HG02938 (cell line): Measurements from ENCODE around the gene GDAP1L1.
"Not testable (repeated sequence)": the region's sequence is repeated elsewhere in the genome, so short reads cannot be mapped to it uniquely, and the experiment has no call there.

ENCODE experiments used
- ATAC-seq: cut with Tn5 transposase; IDR thresholded peaks from one replicate; pipeline ENCODE4 v1.9.1; 2021; ENCODE audit warnings: mild to moderate bottlenecking, moderate library complexity; ENCODE audit not compliant: unreplicated experiment

The GDAP1L1 gene

GRCh38 chr20:44219170-44219730, 27.9 kb upstream of the GDAP1L1 start:
- no peak for ATAC-seq

DNA sequence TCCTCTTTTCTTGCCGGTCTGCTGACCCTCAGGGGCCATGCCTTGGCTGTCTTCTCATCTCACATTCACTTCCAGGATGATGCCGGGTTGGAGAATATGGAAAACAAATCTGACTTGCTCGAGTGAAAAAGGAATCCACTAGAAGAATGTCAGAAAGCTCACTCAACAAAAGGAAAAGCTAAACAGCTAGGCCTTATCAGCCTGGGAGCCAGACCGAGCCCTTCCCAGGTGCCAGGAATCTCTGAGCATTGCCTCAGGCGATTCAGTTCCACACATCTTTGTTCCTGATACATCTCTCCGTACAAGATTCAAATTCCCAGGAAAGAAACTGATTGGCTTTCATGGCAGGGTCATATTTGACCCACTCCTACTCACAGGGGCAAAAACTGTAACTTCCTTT, 27.3 kb upstream of the GDAP1L1 start:
- ATAC-seq: no peak

DNA sequence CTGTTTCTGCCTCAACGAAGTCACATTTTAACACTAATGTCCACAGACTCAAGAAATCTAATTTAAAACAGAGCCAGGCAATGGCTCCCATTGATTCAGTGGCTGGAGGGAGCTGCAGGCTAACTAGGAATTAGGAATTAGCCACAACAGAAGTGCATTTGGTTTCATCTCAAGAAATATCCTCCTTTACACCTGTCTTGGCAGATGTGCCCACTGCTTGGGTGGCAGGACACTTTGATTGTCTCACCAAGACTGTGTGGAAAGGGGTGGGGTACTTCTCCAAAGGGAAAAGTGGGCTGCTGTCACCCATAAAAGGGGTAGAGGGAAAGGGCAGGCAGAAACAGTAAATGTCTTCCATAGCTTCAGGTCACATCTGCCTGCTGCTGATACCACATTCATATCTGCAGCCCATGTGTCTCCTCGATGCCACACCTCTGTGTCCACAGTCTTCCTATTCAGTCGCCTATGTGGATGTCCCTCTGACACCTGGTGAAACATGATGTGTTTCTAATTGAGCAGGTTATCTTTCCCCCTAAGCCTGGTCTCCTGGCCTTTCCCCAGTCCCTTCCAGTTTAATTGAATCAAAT, 25.6 kb upstream of the GDAP1L1 start:
- ATAC-seq: no peak

GRCh38 chr20:44222027-44222426, 25.1 kb upstream of the GDAP1L1 start:
- no peak for ATAC-seq

- no peak for ATAC-seq
Observed at GRCh38 chr20:44222633-44223368, 24.3 kb upstream of the GDAP1L1 start.

GRCh38 chr20:44223721-44224120, 23.4 kb upstream of the GDAP1L1 start:
- ATAC-seq: no peak

DNA sequence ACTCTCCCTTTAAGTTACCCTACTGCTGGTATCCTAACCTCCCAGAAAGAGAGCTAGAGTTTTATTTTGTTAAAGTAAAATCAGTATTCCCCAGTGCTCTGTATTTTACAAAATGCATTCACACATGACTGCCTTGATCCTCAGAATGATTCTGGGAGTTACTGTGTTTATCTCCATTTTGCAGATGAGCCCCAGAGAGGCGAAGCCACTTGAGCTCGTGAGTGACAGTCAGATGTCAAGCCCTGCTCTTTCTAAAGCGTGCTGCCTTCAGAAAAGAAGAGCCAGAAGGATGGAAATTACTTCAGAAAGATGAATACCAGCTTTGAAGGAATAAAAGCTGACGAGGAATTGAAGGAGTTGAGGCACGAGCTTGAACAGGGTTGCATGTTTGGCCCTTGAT, 22.5 kb upstream of the GDAP1L1 start:
- no peak for ATAC-seq

GRCh38 chr20:44228465-44229258, 18.4 kb upstream of the GDAP1L1 start:
- ATAC-seq: no peak

DNA sequence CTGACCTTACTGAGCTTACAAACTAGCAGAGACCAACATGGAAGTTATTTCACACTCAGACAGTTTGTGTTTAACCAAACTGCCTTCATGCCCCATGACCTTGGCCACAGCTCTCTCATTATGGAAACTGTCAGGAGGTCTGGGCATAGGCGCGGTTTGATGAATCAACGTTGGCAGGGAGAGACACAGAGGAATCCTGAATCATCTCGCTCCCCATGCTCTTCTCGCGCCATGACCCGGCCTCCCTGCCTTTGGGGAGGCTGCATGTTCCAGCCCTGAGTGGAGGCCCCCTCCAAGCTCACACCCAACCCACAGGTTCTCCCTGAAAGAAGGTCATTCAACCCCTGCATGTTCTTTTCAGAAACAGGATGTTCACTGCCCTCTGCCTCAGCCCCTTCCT, 15.9 kb upstream of the GDAP1L1 start:
- no peak for ATAC-seq

DNA sequence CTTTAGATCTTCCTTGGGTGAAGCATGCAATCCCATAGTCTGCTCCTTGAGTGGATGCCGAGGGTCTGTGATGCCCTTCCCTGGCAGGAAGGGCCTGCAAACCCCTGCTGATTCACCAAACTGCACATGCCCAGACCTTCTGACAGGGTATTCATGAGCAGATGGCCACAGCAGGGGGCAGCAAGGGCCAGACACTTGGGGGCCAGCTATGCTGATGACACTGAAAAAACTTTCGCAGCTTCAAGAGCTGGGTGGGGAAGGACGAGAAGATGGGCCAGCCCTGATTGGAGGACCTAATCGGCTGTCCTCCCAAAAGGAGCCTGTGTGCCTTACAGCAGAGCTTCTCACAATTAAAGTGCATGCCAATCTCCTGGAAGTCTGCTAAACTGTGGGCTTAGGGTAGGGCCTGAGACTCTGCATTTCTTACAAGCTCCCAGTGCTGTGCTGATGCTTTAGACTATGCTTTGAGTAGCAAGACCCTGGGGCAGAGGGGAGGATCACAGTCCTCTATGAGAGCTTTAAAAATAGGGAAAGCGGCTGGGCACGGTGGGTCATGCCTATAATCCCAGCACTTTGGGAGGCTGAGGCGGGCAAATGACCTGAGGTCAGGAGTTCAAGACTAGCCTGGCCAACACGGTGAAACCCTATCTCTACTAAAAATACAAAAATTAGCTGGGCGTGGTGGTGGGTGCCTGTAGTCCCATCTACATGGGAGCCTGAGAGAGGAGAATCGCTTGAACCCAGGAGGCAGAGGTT, 15.2 kb upstream of the GDAP1L1 start:
- ATAC-seq: no peak

DNA sequence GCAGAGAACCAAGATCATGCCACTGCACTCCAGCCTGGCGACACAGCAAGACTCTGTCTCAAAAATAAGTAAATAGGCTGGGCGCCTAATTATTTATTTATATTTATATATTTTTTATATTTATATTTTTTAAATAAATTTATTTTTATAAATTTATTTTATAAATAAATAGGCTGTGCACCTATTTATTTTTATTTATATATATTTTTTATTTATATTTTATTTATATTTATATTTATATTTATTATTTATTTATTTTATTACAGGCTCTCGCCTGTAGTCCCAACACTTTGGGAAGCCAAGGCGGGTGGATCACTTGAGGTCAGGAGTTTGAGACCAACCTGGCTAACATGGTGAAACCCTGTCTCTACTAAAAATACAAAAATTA, 14.6 kb upstream of the GDAP1L1 start:
- ATAC-seq: not testable (repeated sequence)

GRCh38 chr20:44233436-44234016, 13.6 kb upstream of the GDAP1L1 start:
- ATAC-seq: no peak

GRCh38 chr20:44234566-44235317, 12.4 kb upstream of the GDAP1L1 start:
- ATAC-seq: no peak

GRCh38 chr20:44235702-44236101, 11.4 kb upstream of the GDAP1L1 start:
- no peak for ATAC-seq

- ATAC-seq: not testable (repeated sequence)
Observed at GRCh38 chr20:44236840-44237239, 10.3 kb upstream of the GDAP1L1 start.

GRCh38 chr20:44241796-44242195, 5.3 kb upstream of the GDAP1L1 start:
- ATAC-seq: no peak

- no peak for ATAC-seq
Observed at GRCh38 chr20:44245977-44246376, 1.1 kb upstream of the GDAP1L1 start.

GRCh38 chr20:44247586-44248409, 690 bp downstream of the GDAP1L1 start:
- ATAC-seq: no peak

DNA sequence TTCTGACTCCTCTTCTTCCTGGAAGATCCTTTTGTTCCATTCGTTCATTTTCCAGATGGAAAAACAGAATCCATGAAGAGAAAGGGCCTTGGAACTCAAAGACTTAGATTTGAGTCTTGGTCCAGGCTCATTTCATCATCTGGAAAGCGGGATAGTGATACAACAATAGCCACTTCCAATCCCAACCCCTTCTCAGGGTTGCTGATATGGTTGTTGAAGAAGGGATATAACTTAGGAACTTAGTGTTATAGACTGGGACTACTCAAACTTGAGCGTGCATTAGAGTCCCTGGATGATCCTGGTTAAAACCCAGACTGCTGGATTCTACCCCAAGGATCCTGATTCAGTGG, 1.3 kb downstream of the GDAP1L1 start:
- ATAC-seq: no peak
